M059J (cell line): ENCODE data around the gene RALGPS2. TPM values are rescaled to one million over a fixed set of nuclear protein-coding genes. Genes with fewer than 3 reads are reported as not detected.
A peak's percentile ranks its signal among the peaks of the same experiment; 100 is the strongest.
"Not testable (repeated sequence)": the region's sequence is repeated elsewhere in the genome, so short reads cannot be mapped to it uniquely, and the experiment has no call there.

ENCODE experiments used
- DNase-seq: peaks from one replicate; pipeline ENCODE4 v3.0.0-alpha.2; 2012; ENCODE audit warnings: low read depth
- total RNA-seq: library from RNA; depleted of rRNA; stranded (reverse); fragments of >200 nt; shearing (Covaris generic); gene quantifications from 2 replicates; pipeline ENCODE4 v1.2.3, GENCODE V29; 2014

Gene RALGPS2
- total RNA-seq, 1 experiment from 2014 or later: 10.8 TPM

GRCh38 chr1:178781533-178782330 is 56.7 kb downstream of the RALGPS2 start:
- no peak for DNase-seq

- no peak for DNase-seq
Measured at GRCh38 chr1:178784131-178784536, 59.1 kb downstream of the RALGPS2 start.

- no peak for DNase-seq
Measured at GRCh38 chr1:178792394-178792793, 67.3 kb downstream of the RALGPS2 start.

- DNase-seq: no peak
Measured at GRCh38 chr1:178796013-178796412, 71.0 kb downstream of the RALGPS2 start.

GRCh38 chr1:178797590-178797989 is 72.5 kb downstream of the RALGPS2 start:
- no peak for DNase-seq

GRCh38 chr1:178798232-178798861 is 73.3 kb downstream of the RALGPS2 start:
- no peak for DNase-seq

GRCh38 chr1:178802873-178803272 is 77.8 kb downstream of the RALGPS2 start:
- DNase-seq: no peak

- no peak for DNase-seq
Measured at GRCh38 chr1:178806665-178807300, 81.7 kb downstream of the RALGPS2 start.

GRCh38 chr1:178808529-178808928 is 83.5 kb downstream of the RALGPS2 start:
- DNase-seq: no peak

- DNase-seq: no peak
Measured at GRCh38 chr1:178810585-178810984, 85.5 kb downstream of the RALGPS2 start.

- DNase-seq: peak; percentile 49
Measured at GRCh38 chr1:178818416-178818815, 93.4 kb downstream of the RALGPS2 start.

- DNase-seq: peak; percentile 52
Measured at GRCh38 chr1:178819123-178819522, 94.1 kb downstream of the RALGPS2 start.

- DNase-seq: no peak
Measured at GRCh38 chr1:178821134-178821866, 96.3 kb downstream of the RALGPS2 start.

GRCh38 chr1:178825167-178825566 is 100.1 kb downstream of the RALGPS2 start:
- no peak for DNase-seq

GRCh38 chr1:178844436-178844835 is 119.4 kb downstream of the RALGPS2 start:
- DNase-seq: no peak

- no peak for DNase-seq
Measured at GRCh38 chr1:178846306-178846705, 121.3 kb downstream of the RALGPS2 start.

GRCh38 chr1:178847396-178847849 is 122.4 kb downstream of the RALGPS2 start:
- peak; percentile 71 for DNase-seq

GRCh38 chr1:178847919-178848318 is 122.9 kb downstream of the RALGPS2 start:
- not testable (repeated sequence) for DNase-seq

- DNase-seq: no peak
Measured at GRCh38 chr1:178849918-178850317, 124.9 kb downstream of the RALGPS2 start.

GRCh38 chr1:178857126-178857525 is 132.1 kb downstream of the RALGPS2 start:
- no peak for DNase-seq

GRCh38 chr1:178862416-178862815 is 137.4 kb downstream of the RALGPS2 start:
- no peak for DNase-seq

GRCh38 chr1:178862864-178863263 is 137.8 kb downstream of the RALGPS2 start:
- DNase-seq: no peak
